Endothelial cell (in vitro differentiated cells): ENCODE results near the gene TEAD1. TPM values are rescaled to one million over a fixed set of nuclear protein-coding genes. Genes with fewer than 3 reads are reported as not detected.

Experiments
- DNase-seq: peaks from one replicate; pipeline ENCODE4 v3.0.0; 2021; ENCODE audit warnings: low spot score
- H3K27ac Mint-ChIP-seq: one replicate; pipeline ENCODE4 v1.8.0; 2021; ENCODE audit warnings: mixed read lengths, inconsistent platforms; ENCODE audit not compliant: unreplicated experiment
- H3K27me3 Mint-ChIP-seq: one replicate; pipeline ENCODE4 v1.8.0; 2021; ENCODE audit warnings: mild to moderate bottlenecking, moderate library complexity, mixed read lengths, inconsistent platforms; ENCODE audit not compliant: unreplicated experiment
- H3K36me3 Mint-ChIP-seq: one replicate; pipeline ENCODE4 v1.8.0; 2021; ENCODE audit warnings: mild to moderate bottlenecking, low read depth, mixed read lengths, inconsistent platforms; ENCODE audit not compliant: unreplicated experiment
- H3K4me1 Mint-ChIP-seq: one replicate; pipeline ENCODE4 v1.8.0; 2021; ENCODE audit warnings: mild to moderate bottlenecking, mixed read lengths, inconsistent platforms; ENCODE audit not compliant: unreplicated experiment
- H3K4me3 Mint-ChIP-seq: one replicate; pipeline ENCODE4 v1.8.0; 2021; ENCODE audit warnings: mild to moderate bottlenecking, mixed read lengths, inconsistent platforms; ENCODE audit not compliant: unreplicated experiment
- H3K9me3 Mint-ChIP-seq: one replicate; pipeline ENCODE4 v1.8.0; 2021; ENCODE audit warnings: mixed read lengths, inconsistent platforms; ENCODE audit not compliant: unreplicated experiment
- total RNA-seq: library from RNA; stranded (reverse); fragmentation: NEBNext Ultra II Directional; extraction: Animal tissue kit (Norgen Biotek cat#: 25700); gene quantifications from one replicate; pipeline ENCODE4 v1.2.1, GENCODE V29; 2021; ENCODE audit not compliant: unreplicated experiment
- TF ChIP-seq, protein P1 (sequence below): fragments of 200-600 bp; sonication (generic); IDR thresholded peaks from one replicate; pipeline ENCODE4 v1.5.0; 2021; ENCODE audit warnings: antibody characterized with exemption; ENCODE audit not compliant: unreplicated experiment

The TEAD1 gene
- total RNA-seq, 1 donor from 2014 or later: 54.4 TPM

DNA sequence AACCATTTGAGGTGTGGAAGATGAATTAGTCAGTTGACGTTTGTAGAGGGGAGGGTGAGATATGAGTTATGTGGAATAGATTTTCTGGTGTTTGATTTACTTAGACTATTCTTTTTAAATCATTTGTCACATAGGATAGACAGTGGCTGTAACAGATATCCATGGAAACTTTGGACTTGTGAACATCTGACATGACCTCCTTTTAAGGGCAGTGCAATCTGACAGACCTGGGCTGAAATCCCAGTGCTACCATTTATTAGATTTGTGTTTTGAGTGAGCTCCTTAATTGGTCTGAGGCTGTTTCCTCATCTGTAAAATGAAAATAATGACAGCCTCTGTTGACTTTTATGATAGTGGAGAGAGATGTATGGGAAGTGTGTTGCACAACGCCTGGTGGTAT lies 159.9 kb downstream of the TEAD1 start:
- Mint-ChIP-seq H3K4me1 (peaks cover 18% of the 10 kb centered on the region), H3K36me3 (peaks cover 7% of the 10 kb centered on the region), H3K4me3 (no peak overlapping the region), H3K27ac (no peak overlapping the region), H3K27me3 (peaks cover 2% of the 10 kb centered on the region), H3K9me3 (no peaks in the 10 kb centered on the region)
- no peak for DNase-seq
- TF ChIP-seq, protein P1, sequence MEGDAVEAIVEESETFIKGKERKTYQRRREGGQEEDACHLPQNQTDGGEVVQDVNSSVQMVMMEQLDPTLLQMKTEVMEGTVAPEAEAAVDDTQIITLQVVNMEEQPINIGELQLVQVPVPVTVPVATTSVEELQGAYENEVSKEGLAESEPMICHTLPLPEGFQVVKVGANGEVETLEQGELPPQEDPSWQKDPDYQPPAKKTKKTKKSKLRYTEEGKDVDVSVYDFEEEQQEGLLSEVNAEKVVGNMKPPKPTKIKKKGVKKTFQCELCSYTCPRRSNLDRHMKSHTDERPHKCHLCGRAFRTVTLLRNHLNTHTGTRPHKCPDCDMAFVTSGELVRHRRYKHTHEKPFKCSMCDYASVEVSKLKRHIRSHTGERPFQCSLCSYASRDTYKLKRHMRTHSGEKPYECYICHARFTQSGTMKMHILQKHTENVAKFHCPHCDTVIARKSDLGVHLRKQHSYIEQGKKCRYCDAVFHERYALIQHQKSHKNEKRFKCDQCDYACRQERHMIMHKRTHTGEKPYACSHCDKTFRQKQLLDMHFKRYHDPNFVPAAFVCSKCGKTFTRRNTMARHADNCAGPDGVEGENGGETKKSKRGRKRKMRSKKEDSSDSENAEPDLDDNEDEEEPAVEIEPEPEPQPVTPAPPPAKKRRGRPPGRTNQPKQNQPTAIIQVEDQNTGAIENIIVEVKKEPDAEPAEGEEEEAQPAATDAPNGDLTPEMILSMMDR: no peak

DNA sequence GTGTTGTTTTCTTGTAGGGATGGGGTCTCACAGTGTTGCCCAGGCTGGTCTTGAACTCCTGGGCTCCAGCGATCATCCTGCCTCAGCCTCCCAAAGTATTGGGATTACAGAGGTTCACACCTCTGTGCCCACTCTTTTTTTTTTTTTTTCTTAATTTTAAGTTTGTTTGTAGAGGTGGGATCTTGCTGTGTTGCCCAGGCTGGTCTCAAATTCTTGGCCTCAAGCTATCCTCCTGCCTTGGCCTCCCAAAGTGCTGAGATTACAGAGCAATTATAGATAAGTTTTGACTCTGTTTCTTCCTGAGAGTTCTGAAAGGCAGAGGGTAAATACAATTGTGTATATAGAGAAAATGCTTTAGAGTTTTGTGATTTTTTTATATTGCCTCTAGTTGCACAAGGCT lies 160.4 kb downstream of the TEAD1 start:
- peaks cover 7% of the 10 kb centered on the region for H3K36me3 Mint-ChIP-seq
- TF ChIP-seq, protein P1: no peak
- no peak for DNase-seq
- peaks cover 2% of the 10 kb centered on the region for H3K27me3 Mint-ChIP-seq
- H3K4me1 Mint-ChIP-seq: peaks cover 17% of the 10 kb centered on the region
- no peak overlapping the region for H3K27ac Mint-ChIP-seq
- no peak overlapping the region for H3K4me3 Mint-ChIP-seq
- H3K9me3 Mint-ChIP-seq: no peaks in the 10 kb centered on the region

- H3K9me3 Mint-ChIP-seq: no peaks in the 10 kb centered on the region
- peaks cover 7% of the 10 kb centered on the region for H3K36me3 Mint-ChIP-seq
- no peak overlapping the region for H3K4me3 Mint-ChIP-seq
- peaks cover 14% of the 10 kb centered on the region for H3K4me1 Mint-ChIP-seq
- TF ChIP-seq, protein P1: no peak
- DNase-seq: no peak
- H3K27me3 Mint-ChIP-seq: peaks cover 1% of the 10 kb centered on the region
- H3K27ac Mint-ChIP-seq: no peak overlapping the region
Measured at GRCh38 chr11:12835286-12835685, 161.1 kb downstream of the TEAD1 start.

- no peak for DNase-seq
- H3K27ac Mint-ChIP-seq: no peak overlapping the region
- TF ChIP-seq, protein P1: no peak
- H3K4me1 Mint-ChIP-seq: peaks cover 35% of the 10 kb centered on the region
- H3K9me3 Mint-ChIP-seq: no peaks in the 10 kb centered on the region
- no peaks in the 10 kb centered on the region for H3K36me3 Mint-ChIP-seq
- no peak overlapping the region for H3K4me3 Mint-ChIP-seq
- peaks cover 5% of the 10 kb centered on the region for H3K27me3 Mint-ChIP-seq
Measured at GRCh38 chr11:12838463-12839123, 164.4 kb downstream of the TEAD1 start.

DNA sequence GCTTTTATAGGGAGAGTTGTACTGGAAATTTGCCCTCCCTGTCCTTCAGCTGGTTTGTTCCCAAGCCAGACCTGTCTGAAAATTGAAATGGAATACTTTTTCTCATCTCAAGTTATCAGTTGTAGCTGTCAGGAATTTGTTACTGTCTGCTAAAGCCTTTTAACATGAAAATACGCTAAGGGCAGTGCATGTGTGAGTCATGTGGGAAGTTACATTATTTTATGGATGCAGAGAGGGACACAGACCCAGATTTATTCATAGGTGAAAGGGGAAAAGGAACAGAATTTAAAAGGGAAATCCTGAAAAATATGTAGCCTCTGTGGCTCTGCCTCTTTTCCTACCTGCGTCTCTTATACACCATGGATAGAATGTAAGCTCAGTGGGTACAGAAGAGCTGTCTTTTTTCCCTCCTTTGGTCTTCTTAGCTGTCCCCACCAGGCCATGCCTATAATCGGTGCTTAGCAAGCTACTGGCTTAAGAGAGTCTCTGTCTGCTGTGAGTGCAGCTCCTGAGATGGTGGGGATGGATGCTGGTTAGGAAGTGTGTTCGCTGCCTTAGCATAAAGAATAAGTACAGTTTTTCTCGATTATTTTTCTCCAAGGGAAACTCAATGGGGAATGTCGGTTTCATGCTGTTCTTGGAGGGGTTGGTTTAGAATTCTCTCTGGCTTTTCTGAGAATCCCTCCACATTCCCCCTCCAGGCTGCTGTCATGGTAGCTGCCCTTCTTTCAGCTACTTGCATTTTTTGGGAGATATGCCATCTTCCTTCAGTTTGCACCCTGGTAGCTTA lies 166.8 kb downstream of the TEAD1 start:
- Mint-ChIP-seq H3K36me3 (no peaks in the 10 kb centered on the region), H3K27ac (peak overlapping the region; percentile 95), H3K27me3 (peaks cover 5% of the 10 kb centered on the region), H3K4me1 (peaks cover 47% of the 10 kb centered on the region), H3K4me3 (no peak overlapping the region), H3K9me3 (no peaks in the 10 kb centered on the region)
- no peak for DNase-seq
- TF ChIP-seq, protein P1: no peak
